LNCaP clone FGC (cell line): ENCODE data around the gene RBM41.
A peak's percentile ranks its signal among the peaks of the same experiment; 100 is the strongest.
"Not testable (repeated sequence)": the region's sequence is repeated elsewhere in the genome, so short reads cannot be mapped to it uniquely, and the experiment has no call there.

ENCODE experiments used
- DNase-seq: peaks from one replicate; pipeline ENCODE4 v3.0.0-alpha.2; 2011; ENCODE audit warnings: low read depth
- H3K4me3 ChIP-seq: 2 replicates; pipeline ENCODE4 v1.5.1; 2011; ENCODE audit warnings: mild to moderate bottlenecking, low read depth, low read length, control low read depth
- CTCF ChIP-seq: IDR thresholded peaks from 2 replicates; pipeline ENCODE4 v1.5.1; 2012; ENCODE audit warnings: mild to moderate bottlenecking; ENCODE audit not compliant: control insufficient read depth, insufficient read depth; ENCODE audit errors: extremely low read depth

RBM41 gene

GRCh38 chrX:107118322-107119147 is at the start of gene RBM41:
RBM41 (minus strand) TSS chrX:107118822; CDS start chrX:107118773, 49 bp downstream.
- peak; percentile 53 for DNase-seq
- peak within 1 kb of the TSS; percentile 69 for H3K4me3 ChIP-seq
- TF ChIP-seq CTCF = no peak

- TF ChIP-seq CTCF = no peak
Measured at GRCh38 chrX:107168257-107168656, 49.6 kb upstream of the RBM41 start.

GRCh38 chrX:107167163-107167921 is 48.7 kb upstream of the RBM41 start:
- no peak overlapping the region for H3K4me3 ChIP-seq
- TF ChIP-seq CTCF = no peak
- no peak for DNase-seq

More at GRCh38 chrX:107168257-107168656, 49.6 kb upstream of the RBM41 start:
- H3K4me3 ChIP-seq = no peak overlapping the region
- no peak for DNase-seq

- DNase-seq, H3K4me3 ChIP-seq: not testable (repeated sequence)
Measured at GRCh38 chrX:107157618-107158017, 39.0 kb upstream of the RBM41 start.

- not testable (repeated sequence) for DNase-seq, H3K4me3 ChIP-seq
Measured at GRCh38 chrX:107155621-107156430, 37.2 kb upstream of the RBM41 start.

- TF ChIP-seq CTCF = no peak
- no peak for DNase-seq
- no peak overlapping the region for H3K4me3 ChIP-seq
Measured at GRCh38 chrX:107154787-107155620, 36.4 kb upstream of the RBM41 start.

- H3K4me3 ChIP-seq = no peak overlapping the region
Measured at GRCh38 chrX:107153005-107153404, 34.4 kb upstream of the RBM41 start.

More at GRCh38 chrX:107153005-107153404, 34.4 kb upstream of the RBM41 start:
- DNase-seq = no peak
- TF ChIP-seq CTCF = no peak
